HEK293T (cell line): ENCODE results near the gene CMTM4.

Experiments used
- ARNT ChIP-seq: fragments of 450-650 bp; IDR thresholded peaks from 2 replicates; pipeline ENCODE4 v1.6.1; 2017; ENCODE audit warnings: mild to moderate bottlenecking
- L3MBTL2 ChIP-seq: fragments of 450-650 bp; conservative IDR thresholded peaks from 2 replicates; pipeline ENCODE4 v1.6.1; 2016; ENCODE audit warnings: mild to moderate bottlenecking
- TARDBP ChIP-seq: fragments of 450-650 bp; IDR thresholded peaks from 2 replicates; pipeline ENCODE4 v1.6.1; 2016

- TF ChIP-seq TARDBP: no peak
- TF ChIP-seq L3MBTL2: no peak
- no peak for TF ChIP-seq ARNT
Observed at GRCh38 chr16:66590322-66590721, 106.2 kb downstream of the CMTM4 start.
